ENCODE data around the gene MPRIP. TPM values are rescaled to one million over a fixed set of nuclear protein-coding genes. Genes with fewer than 3 reads are reported as not detected.

Gene MPRIP
- total RNA-seq, 2 donors from 2014 or later: 84.3 to 258 TPM

DNA sequence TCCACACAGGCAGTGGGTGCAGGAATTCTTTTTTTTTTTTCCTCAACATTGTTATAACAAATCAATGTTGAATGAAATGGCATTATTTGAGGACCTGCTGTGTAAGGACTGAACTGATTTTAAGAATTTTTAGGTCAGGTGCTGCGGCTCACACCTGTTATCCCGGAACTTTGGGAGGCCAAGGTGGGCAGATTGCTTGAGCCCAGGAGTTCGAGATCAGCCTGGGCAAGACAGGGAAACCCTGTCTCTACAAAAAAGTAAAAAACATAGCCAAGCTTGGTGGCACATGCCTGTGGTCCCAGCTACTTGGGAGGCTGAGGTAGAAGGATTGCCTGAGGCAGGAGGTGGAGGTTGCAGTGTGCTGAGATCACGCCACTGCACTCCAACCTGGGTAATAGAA, 12.4 kb downstream of the MPRIP start:
- no peak for DNase-seq (ENCODE audit: low spot score)
- intact Hi-C loops (cut with DNase I): no loop called here
- WGBS: 89% methylated on average over 4 of the region's 4 CpGs
- H3K4me1 ChIP-seq (replicated peaks): peaks cover 12% of the 10 kb centered on the region
- no peaks in the 10 kb centered on the region for H3K27me3 ChIP-seq (replicated peaks; ENCODE audit: insufficient read depth)
- TF ChIP-seq POLR2AphosphoS5 (IDR thresholded peaks at IDR 0.05): no peak
- TF ChIP-seq, protein P1, sequence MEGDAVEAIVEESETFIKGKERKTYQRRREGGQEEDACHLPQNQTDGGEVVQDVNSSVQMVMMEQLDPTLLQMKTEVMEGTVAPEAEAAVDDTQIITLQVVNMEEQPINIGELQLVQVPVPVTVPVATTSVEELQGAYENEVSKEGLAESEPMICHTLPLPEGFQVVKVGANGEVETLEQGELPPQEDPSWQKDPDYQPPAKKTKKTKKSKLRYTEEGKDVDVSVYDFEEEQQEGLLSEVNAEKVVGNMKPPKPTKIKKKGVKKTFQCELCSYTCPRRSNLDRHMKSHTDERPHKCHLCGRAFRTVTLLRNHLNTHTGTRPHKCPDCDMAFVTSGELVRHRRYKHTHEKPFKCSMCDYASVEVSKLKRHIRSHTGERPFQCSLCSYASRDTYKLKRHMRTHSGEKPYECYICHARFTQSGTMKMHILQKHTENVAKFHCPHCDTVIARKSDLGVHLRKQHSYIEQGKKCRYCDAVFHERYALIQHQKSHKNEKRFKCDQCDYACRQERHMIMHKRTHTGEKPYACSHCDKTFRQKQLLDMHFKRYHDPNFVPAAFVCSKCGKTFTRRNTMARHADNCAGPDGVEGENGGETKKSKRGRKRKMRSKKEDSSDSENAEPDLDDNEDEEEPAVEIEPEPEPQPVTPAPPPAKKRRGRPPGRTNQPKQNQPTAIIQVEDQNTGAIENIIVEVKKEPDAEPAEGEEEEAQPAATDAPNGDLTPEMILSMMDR (IDR thresholded peaks at IDR 0.05): no peak
- TF ChIP-seq POLR2A (IDR thresholded peaks at IDR 0.05): no peak
- H3K9me3 ChIP-seq: no peaks in the 10 kb centered on the region
- H3K4me3 ChIP-seq: no peak overlapping the region
- no peak overlapping the region for H3K27ac ChIP-seq
- no peaks in the 10 kb centered on the region for H3K36me3 ChIP-seq

DNA sequence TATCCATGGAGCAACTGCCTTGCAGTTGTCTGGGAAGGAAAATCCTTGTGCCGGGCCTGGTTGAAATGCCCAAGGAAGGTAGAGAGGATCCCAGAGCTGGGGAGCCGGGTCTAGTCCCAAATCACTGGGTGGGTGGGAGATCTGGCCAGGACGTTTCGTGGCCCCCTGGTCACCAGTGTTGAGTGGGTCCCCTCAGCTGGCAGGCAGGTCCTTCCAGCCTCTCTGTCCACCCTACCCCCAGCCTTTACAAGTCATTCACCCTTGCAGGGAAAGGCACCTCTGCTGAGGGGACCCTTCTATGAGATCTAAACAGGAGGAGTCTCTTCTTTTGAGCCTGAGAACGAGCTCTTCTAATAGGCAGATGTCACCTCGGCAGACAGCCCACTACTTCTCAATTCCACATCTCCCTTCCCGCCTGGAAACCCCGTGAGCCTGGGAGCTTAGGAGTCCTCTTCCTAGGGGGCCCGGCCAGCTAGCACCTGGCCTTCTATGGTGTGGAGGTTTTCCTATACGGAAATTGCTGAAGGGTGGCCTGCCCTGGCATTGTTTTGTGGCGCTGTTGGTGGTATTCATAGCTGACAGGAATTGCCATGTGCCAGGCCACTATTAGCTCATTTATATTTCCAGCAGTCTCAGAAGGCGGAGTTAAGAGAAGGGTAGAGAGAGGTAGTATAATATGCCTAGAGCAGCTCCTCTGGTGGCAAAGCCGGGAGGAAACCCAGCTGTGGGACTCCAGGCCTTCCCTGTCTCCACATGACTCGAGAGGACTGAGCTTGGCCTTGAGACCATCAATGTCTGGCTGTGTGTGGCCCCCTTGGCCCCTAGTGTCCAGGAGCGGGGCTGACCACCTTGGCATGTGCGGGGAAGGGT, 13.3 kb downstream of the MPRIP start:
- DNase-seq (ENCODE audit: low spot score): no peak
- Histone ChIP-seq H3K36me3 (no peaks in the 10 kb centered on the region), H3K27me3 (replicated peaks; ENCODE audit: insufficient read depth) (no peaks in the 10 kb centered on the region), H3K4me1 (replicated peaks) (peaks cover 12% of the 10 kb centered on the region), H3K4me3 (no peak overlapping the region), H3K27ac (peak overlapping the region; percentile 8 to 44), H3K9me3 (no peaks in the 10 kb centered on the region)
- TF ChIP-seq POLR2AphosphoS5 (IDR thresholded peaks at IDR 0.05): no peak
- intact Hi-C loops (cut with DNase I): no loop called here
- WGBS: 56% methylated on average over 16 of the region's 16 CpGs

DNA sequence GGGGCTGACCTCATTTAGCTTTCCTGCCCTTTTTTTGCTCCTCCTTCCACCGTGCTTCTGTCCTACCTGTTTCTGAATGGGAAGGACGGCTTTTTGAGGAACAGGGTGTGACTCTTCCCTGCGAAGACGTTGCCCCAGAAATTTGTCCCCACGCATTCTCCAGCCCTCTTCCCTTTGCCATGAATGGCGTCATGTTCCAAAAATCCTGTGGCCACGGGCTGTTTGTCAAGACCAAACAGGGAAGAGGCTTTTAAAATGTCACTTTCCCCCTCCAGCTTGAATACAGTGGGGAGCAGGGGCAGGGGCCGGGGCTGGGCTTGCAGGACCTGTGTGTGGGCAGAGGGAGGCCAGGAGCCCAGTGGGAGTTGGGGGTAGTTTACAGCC, 13.9 kb downstream of the MPRIP start:
- intact Hi-C loops (cut with DNase I): no loop called here
- H3K9me3 ChIP-seq: no peaks in the 10 kb centered on the region
- no peak for DNase-seq (ENCODE audit: low spot score)
- H3K4me3 ChIP-seq: no peak overlapping the region
- H3K4me1 ChIP-seq (replicated peaks): peaks cover 12% of the 10 kb centered on the region
- TF ChIP-seq, protein P1 (IDR thresholded peaks at IDR 0.05): no peak
- TF ChIP-seq POLR2AphosphoS5 (IDR thresholded peaks at IDR 0.05) (no peak), POLR2A (IDR thresholded peaks at IDR 0.05) (no peak)
- no peaks in the 10 kb centered on the region for H3K27me3 ChIP-seq (replicated peaks; ENCODE audit: insufficient read depth)
- H3K36me3 ChIP-seq: no peaks in the 10 kb centered on the region
- WGBS: 8% methylated on average over 8 of the region's 8 CpGs
- peak overlapping the region; percentile 8 to 44 for H3K27ac ChIP-seq

- Histone ChIP-seq H3K9me3 (no peaks in the 10 kb centered on the region), H3K36me3 (no peaks in the 10 kb centered on the region), H3K27ac (no peak overlapping the region), H3K4me1 (replicated peaks) (peaks cover 12% of the 10 kb centered on the region), H3K27me3 (replicated peaks; ENCODE audit: insufficient read depth) (no peaks in the 10 kb centered on the region), H3K4me3 (no peak overlapping the region)
- no peak for DNase-seq (ENCODE audit: low spot score)
- WGBS: 67% methylated on average over 9 of the region's 9 CpGs
- intact Hi-C loops (cut with DNase I): no loop called here
- no peak for TF ChIP-seq POLR2A (IDR thresholded peaks at IDR 0.05)
- TF ChIP-seq, protein P1 (IDR thresholded peaks at IDR 0.05): no peak
- no peak for TF ChIP-seq POLR2AphosphoS5 (IDR thresholded peaks at IDR 0.05)
These were observed 14.8 kb downstream of the MPRIP start for GRCh38 chr17:17057057-17057551.

DNA sequence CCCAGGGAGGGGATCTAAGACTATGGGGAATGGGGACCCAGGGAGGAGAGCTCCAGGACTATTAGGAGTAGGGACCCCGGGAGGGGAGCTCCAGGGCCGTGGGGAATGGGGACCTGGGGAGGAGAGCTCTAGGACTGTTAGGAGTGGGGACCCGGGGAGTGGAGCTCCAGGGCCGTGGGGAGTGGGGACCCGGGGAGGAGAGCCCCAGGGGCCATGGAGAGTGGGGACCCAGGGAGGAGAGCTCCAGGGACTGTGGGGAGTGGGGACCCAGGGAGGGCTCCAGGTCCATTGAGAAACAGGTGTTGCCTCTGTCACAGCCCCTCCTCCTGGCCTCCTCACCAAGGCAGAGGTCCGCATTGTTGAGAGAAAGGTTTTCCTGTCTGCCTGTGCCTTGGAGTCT, 16.0 kb downstream of the MPRIP start:
- H3K4me3 ChIP-seq: no peak overlapping the region
- DNase-seq (ENCODE audit: low spot score): no peak
- no peaks in the 10 kb centered on the region for H3K27me3 ChIP-seq (replicated peaks; ENCODE audit: insufficient read depth)
- no peaks in the 10 kb centered on the region for H3K9me3 ChIP-seq
- H3K36me3 ChIP-seq: no peaks in the 10 kb centered on the region
- TF ChIP-seq POLR2A (IDR thresholded peaks at IDR 0.05) (no peak), POLR2AphosphoS5 (IDR thresholded peaks at IDR 0.05) (no peak)
- TF ChIP-seq, protein P1 (IDR thresholded peaks at IDR 0.05): no peak
- peaks cover 12% of the 10 kb centered on the region for H3K4me1 ChIP-seq (replicated peaks)
- intact Hi-C loops (cut with DNase I): no loop called here
- WGBS: 82% methylated on average over 6 of the region's 6 CpGs
- no peak overlapping the region for H3K27ac ChIP-seq
